ENCODE results near the gene HSBP1. TPM values are rescaled to one million over a fixed set of nuclear protein-coding genes. Genes with fewer than 3 reads are reported as not detected.
A peak's percentile ranks its signal among the peaks of the same experiment; 100 is the strongest.

Gene HSBP1
- total RNA-seq, 1 experiment from 2014 or later, result 197 TPM

DNA sequence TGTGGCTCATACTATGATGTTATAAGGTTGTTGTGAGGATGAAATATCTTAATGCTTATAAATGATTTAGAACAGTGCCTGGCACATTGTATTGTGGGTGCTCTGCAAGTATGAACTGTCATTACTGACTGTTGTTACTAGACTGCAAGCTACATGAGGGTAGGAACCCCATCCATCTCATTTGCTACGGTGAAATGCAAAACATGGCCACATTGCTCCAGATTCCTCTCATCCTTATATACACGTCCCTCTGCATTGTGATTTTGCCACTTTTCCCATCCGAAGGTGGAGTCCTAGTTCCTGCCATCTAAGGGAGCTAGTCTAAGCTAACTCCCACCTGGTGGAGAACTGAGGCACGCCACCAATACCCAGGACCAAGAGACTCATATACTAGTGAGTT is 29.8 kb downstream of the HSBP1 start:
- no peak for ATAC-seq
- H3K27ac Mint-ChIP-seq, result peak overlapping the region; percentile 81
- TF ChIP-seq IRF1 (CRISPR knock-in tag; IDR thresholded peaks at IDR 0.05), result no peak
- TF ChIP-seq, protein P1, sequence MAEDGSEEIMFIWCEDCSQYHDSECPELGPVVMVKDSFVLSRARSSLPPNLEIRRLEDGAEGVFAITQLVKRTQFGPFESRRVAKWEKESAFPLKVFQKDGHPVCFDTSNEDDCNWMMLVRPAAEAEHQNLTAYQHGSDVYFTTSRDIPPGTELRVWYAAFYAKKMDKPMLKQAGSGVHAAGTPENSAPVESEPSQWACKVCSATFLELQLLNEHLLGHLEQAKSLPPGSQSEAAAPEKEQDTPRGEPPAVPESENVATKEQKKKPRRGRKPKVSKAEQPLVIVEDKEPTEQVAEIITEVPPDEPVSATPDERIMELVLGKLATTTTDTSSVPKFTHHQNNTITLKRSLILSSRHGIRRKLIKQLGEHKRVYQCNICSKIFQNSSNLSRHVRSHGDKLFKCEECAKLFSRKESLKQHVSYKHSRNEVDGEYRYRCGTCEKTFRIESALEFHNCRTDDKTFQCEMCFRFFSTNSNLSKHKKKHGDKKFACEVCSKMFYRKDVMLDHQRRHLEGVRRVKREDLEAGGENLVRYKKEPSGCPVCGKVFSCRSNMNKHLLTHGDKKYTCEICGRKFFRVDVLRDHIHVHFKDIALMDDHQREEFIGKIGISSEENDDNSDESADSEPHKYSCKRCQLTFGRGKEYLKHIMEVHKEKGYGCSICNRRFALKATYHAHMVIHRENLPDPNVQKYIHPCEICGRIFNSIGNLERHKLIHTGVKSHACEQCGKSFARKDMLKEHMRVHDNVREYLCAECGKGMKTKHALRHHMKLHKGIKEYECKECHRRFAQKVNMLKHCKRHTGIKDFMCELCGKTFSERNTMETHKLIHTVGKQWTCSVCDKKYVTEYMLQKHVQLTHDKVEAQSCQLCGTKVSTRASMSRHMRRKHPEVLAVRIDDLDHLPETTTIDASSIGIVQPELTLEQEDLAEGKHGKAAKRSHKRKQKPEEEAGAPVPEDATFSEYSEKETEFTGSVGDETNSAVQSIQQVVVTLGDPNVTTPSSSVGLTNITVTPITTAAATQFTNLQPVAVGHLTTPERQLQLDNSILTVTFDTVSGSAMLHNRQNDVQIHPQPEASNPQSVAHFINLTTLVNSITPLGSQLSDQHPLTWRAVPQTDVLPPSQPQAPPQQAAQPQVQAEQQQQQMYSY (CRISPR knock-in tag; IDR thresholded peaks at IDR 0.05), result peak; percentile 76
- peaks cover 18% of the 10 kb centered on the region for H3K9me3 Mint-ChIP-seq
- POLR2A ChIA-PET, result no interaction called here
- peaks cover 1% of the 10 kb centered on the region; the same call in 1 of the 2 replicates for H3K27me3 Mint-ChIP-seq (ENCODE audit: low read depth)
- no peak overlapping the region for H3K4me3 Mint-ChIP-seq
- H3K4me1 Mint-ChIP-seq, result peaks cover 75% of the 10 kb centered on the region
- CTCF ChIA-PET, result interaction anchor here (0.6 kb wide), 1 partner anchor 453 kb away, joined by 3 read pairs; no protein-coding TSS in a partner anchor
- peaks cover 16% of the 10 kb centered on the region for H3K36me3 Mint-ChIP-seq
- no peak for DNase-seq (ENCODE audit: low spot score)

DNA sequence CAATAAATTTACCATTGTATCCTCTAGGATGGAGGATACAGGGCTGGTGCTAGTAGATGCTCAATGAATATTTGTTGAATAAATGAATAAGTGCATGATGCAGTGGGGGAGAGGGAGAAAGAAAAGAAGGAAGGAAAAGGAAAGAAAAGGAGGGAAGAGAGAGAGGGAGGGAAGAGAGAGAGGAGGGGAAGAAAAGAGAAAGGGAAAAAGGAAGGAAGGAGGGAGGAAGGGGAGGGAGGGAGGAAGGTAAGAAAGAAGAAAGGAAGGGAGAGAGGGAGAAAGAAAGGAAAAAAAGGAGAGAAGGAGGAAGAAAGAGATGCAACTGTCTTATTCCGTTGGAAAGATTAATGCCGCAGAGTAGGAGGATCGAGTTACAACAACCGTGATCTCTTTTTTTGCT is 30.4 kb downstream of the HSBP1 start:
- H3K4me3 Mint-ChIP-seq, result no peak overlapping the region
- H3K9me3 Mint-ChIP-seq, result peaks cover 12% of the 10 kb centered on the region
- ChIA-PET CTCF (no interaction called here), POLR2A (no interaction called here)
- DNase-seq (ENCODE audit: low spot score), result no peak
- H3K36me3 Mint-ChIP-seq, result peaks cover 10% of the 10 kb centered on the region
- peak overlapping the region; percentile 81 for H3K27ac Mint-ChIP-seq
- H3K27me3 Mint-ChIP-seq (ENCODE audit: low read depth), result no peaks in the 10 kb centered on the region
- no peak for ATAC-seq
- peaks cover 80% of the 10 kb centered on the region for H3K4me1 Mint-ChIP-seq
- TF ChIP-seq RORB (CRISPR knock-in tag; IDR thresholded peaks at IDR 0.05), result no peak
- TF ChIP-seq, protein P2, sequence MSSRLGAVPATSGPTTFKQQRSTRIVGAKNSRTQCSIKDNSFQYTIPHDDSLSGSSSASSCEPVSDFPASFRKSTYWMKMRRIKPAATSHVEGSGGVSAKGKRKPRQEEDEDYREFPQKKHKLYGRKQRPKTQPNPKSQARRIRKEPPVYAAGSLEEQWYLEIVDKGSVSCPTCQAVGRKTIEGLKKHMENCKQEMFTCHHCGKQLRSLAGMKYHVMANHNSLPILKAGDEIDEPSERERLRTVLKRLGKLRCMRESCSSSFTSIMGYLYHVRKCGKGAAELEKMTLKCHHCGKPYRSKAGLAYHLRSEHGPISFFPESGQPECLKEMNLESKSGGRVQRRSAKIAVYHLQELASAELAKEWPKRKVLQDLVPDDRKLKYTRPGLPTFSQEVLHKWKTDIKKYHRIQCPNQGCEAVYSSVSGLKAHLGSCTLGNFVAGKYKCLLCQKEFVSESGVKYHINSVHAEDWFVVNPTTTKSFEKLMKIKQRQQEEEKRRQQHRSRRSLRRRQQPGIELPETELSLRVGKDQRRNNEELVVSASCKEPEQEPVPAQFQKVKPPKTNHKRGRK (CRISPR knock-in tag; IDR thresholded peaks at IDR 0.05; ENCODE audit: borderline replicate concordance), result peak; percentile 88; the same call in 1 of the 2 replicates
- TF ChIP-seq, protein P3, sequence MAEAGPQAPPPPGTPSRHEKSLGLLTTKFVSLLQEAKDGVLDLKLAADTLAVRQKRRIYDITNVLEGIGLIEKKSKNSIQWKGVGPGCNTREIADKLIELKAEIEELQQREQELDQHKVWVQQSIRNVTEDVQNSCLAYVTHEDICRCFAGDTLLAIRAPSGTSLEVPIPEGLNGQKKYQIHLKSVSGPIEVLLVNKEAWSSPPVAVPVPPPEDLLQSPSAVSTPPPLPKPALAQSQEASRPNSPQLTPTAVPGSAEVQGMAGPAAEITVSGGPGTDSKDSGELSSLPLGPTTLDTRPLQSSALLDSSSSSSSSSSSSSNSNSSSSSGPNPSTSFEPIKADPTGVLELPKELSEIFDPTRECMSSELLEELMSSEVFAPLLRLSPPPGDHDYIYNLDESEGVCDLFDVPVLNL (CRISPR knock-in tag; IDR thresholded peaks at IDR 0.05; ENCODE audit: borderline replicate concordance, low read depth), result no peak

DNA sequence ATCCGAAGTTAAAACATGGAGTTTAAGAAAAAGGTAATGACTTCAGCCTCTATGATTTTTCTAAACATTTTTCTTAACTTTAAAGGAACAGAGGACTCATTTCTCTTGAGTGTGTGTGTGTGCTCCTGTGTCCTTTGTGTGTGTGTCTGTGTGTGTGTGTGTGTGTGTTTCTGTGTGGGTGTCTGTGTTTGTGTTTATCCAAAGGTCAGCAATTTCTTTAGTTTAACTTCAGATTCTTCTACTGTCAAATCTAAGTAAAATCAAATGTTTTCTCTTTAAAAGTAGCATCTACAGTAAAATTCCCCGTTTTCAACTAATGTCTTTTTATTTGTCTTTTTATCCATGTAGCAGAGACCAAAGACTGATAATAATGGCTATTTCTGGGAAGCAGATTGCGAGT is 31.8 kb downstream of the HSBP1 start:
- peaks cover 94% of the 10 kb centered on the region for H3K4me1 Mint-ChIP-seq
- DNase-seq (ENCODE audit: low spot score), result no peak
- peak overlapping the region; percentile 100 for H3K27ac Mint-ChIP-seq
- peaks cover 5% of the 10 kb centered on the region; the same call in 1 of the 2 replicates for H3K9me3 Mint-ChIP-seq
- ChIA-PET CTCF (no interaction called here), POLR2A (no interaction called here)
- no peak for ATAC-seq
- no peaks in the 10 kb centered on the region for H3K27me3 Mint-ChIP-seq (ENCODE audit: low read depth)
- no peaks in the 10 kb centered on the region for H3K36me3 Mint-ChIP-seq
- no peak overlapping the region for H3K4me3 Mint-ChIP-seq
- TF ChIP-seq MLX (CRISPR knock-in tag; IDR thresholded peaks at IDR 0.05) (no peak), TEAD1 (CRISPR knock-in tag; IDR thresholded peaks at IDR 0.05) (no peak)

- peaks cover 5% of the 10 kb centered on the region; the same call in 1 of the 2 replicates for H3K9me3 Mint-ChIP-seq
- H3K4me3 Mint-ChIP-seq, result peak overlapping the region; percentile 43
- ChIA-PET POLR2A (no interaction called here), CTCF (no interaction called here)
- peak overlapping the region; percentile 100 for H3K27ac Mint-ChIP-seq
- peaks cover 91% of the 10 kb centered on the region for H3K4me1 Mint-ChIP-seq
- H3K36me3 Mint-ChIP-seq, result no peaks in the 10 kb centered on the region
- no peak for DNase-seq (ENCODE audit: low spot score)
- ATAC-seq, result peak; percentile 66
- H3K27me3 Mint-ChIP-seq (ENCODE audit: low read depth), result no peaks in the 10 kb centered on the region
- TF ChIP-seq CREB1 (CRISPR knock-in tag; IDR thresholded peaks at IDR 0.05) (no peak), RELA (CRISPR knock-in tag; IDR thresholded peaks at IDR 0.05; ENCODE audit: borderline replicate concordance) (no peak), NR2C2 (CRISPR knock-in tag; IDR thresholded peaks at IDR 0.05) (no peak), ETV6 (CRISPR knock-in tag; IDR thresholded peaks at IDR 0.05) (0 out of 2 replicates have a peak, but pooled peaks have one; percentile 32), KAT7 (CRISPR knock-in tag; IDR thresholded peaks at IDR 0.05; ENCODE audit: borderline replicate concordance) (no peak)
- TF ChIP-seq, protein P4, sequence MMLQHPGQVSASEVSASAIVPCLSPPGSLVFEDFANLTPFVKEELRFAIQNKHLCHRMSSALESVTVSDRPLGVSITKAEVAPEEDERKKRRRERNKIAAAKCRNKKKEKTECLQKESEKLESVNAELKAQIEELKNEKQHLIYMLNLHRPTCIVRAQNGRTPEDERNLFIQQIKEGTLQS (CRISPR knock-in tag; conservative IDR thresholded peaks at IDR 0.05), result no peak
- TF ChIP-seq, protein P5, sequence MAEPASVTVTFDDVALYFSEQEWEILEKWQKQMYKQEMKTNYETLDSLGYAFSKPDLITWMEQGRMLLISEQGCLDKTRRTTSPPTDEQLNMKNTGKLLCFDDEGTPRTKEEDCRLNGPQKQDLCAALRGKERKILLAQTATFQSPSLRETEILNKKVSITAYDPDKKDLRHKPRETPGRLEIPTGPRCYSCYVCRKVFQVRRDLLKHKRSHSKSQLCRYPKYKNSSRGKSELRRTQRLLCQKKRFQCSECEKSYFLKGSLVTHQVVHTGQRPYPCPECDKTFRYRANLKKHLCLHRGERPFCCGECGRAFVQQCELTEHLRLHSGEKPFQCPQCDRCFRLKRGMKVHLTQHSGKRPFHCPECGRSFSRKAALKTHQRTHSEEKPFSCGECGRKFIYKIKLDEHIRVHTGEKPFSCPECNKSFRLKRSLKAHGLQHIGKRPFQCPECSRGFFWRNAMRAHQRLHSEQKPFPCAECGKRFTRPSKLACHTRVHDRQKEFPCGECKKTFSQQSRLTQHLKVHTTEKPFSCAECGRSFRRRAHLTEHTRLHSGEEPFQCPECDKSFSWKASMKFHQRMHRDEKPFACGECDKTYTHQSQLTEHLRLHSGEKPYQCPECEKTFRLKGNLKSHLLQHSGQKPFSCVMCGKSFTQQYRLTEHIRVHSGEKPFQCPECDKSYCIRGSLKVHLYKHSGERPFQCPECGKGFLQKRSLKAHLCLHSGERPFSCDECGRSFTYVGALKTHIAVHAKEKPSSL (CRISPR knock-in tag; conservative IDR thresholded peaks at IDR 0.05), result no peak
These were observed 32.4 kb downstream of the HSBP1 start for GRCh38 chr16:83840060-83840617.

Measured in WTC11 (cell line).